ENCODE data around the gene BRAT1. TPM values are rescaled to one million over a fixed set of nuclear protein-coding genes. Genes with fewer than 3 reads are reported as not detected.
"Not testable (repeated sequence)": the region's sequence is repeated elsewhere in the genome, so short reads cannot be mapped to it uniquely, and the experiment has no call there.

BRAT1 gene
- total RNA-seq, 1 donor from 2014 or later, result 42.3 TPM

GRCh38 chr7:2564970-2565540 is 9.7 kb upstream of the BRAT1 start:
- DNase-seq (ENCODE audit: extremely low read depth, low read depth, low spot score), result no peak

GRCh38 chr7:2563955-2564354 is 8.6 kb upstream of the BRAT1 start:
- not testable (repeated sequence) for DNase-seq (ENCODE audit: extremely low read depth, low read depth, low spot score)

GRCh38 chr7:2559283-2559950 is 4.1 kb upstream of the BRAT1 start:
- no peak for DNase-seq (ENCODE audit: extremely low read depth, low read depth, low spot score)

DNA sequence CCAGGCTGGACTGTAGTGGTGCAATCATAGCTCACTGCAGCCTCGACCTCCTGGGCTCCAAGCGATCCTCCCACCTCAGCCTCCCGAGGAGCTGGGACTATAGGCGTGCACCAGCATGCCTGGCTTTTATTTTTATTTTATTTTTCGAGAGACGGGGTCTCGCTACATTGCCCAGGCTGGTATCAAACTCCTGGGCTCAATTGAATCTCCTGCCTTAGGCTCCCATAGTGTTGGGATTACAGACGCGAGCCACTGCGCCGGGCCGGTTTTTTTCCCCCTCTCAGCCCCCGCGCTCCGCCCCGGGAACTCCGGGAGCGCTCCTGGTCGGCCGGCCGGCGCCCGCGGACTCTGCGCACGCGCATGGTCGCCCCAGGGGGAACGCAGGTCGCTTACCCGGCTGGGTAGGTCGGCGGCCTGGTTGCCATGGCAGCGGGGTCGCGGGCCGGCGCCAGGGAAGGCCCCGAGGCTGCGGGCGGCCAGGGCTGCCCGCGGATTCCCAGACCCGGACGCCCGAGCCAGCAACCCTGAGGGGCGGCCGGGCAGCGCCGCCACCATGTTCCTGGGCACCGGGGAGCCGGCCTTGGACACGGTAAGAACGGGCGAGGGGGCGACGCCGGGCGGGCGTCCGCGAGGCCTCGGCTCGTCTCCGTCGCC is 3.4 kb upstream of the BRAT1 start, which contains the start of gene IQCE:
Gene IQCE (plus strand): TSS at position 351 of the 654 bp plus-strand sequence. CDS start 203 bp downstream, at position 554.
- no peak for DNase-seq (ENCODE audit: extremely low read depth, low read depth, low spot score)

DNA sequence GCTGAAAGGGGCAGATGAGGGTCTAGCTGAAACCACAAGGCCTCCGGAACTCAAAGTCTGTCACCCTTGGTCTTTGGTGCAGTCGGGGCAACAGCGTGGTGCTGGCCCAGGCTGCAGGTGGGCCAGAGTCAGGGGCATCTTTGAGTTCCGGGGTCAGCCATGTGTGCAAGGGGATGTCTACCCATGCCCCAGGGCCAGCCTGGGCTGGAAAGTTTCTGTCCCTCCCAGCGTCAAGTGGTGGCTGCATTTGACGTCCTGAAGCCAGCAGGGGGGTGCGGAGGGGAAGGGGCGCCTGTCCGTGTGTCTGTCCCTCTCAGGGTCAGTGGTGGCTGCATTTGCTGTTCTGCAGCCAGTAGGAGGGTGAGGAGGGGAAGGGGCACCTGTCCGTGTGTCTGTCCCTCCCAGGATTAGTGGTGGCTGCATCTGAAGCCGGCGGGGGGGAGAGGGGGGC is 638 bp downstream of the BRAT1 start:
- DNase-seq (ENCODE audit: extremely low read depth, low read depth, low spot score), result no peak

DNA sequence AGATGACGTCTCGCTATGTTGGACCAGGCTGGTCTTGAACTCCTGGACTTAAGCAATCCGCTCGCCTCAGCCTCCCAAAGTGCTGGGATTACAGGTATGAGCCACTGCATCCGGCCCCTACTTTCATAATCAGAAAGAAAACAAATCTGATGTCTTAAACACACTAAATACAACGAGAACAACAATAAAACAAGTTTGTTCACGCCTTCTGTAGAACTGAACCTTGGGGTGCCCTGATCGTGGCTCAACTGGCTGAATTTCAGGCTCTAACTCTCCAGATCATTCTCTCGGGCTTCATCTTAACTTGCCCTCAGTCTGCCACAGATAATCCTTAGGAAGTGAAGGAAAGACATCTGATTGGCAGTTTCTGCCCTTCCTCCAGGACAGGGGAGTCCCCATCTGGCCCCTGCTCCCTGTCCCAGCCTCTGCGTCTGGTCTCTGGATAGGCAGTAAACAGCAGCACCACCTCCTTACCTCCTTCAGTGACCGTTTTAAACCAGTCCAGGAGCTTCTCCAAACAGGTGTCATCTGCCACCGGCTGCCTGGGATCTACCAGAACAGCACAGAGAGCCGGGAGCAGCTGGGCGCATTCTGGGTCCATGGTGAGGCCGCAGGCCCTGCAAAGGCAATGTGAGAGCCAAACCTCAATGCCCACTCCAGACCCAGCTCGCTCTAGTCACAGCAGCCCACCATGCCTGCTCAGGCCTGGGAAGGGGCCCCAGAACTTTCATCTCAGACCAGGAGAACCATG is 1.3 kb downstream of the BRAT1 start:
- DNase-seq (ENCODE audit: extremely low read depth, low read depth, low spot score), result no peak

DNA sequence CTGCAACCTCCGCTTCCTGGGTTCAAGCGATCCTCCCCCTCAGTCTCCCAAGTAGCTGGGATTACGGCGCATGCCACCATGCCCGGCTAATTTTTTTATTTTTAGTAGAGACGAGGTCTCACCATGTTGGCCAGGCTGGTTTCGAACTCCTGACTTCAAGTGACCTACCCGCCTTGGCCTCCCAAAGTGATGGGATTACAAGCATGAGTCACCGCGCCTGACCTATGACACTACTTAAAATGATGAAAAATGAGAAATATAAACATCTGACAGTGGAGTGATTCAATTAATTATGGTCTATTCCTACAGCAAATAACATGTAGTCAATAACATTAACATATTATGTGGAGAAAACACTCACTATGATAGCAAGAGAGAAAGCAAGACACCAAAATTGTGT is 2.2 kb downstream of the BRAT1 start:
- no peak for DNase-seq (ENCODE audit: extremely low read depth, low read depth, low spot score)

DNA sequence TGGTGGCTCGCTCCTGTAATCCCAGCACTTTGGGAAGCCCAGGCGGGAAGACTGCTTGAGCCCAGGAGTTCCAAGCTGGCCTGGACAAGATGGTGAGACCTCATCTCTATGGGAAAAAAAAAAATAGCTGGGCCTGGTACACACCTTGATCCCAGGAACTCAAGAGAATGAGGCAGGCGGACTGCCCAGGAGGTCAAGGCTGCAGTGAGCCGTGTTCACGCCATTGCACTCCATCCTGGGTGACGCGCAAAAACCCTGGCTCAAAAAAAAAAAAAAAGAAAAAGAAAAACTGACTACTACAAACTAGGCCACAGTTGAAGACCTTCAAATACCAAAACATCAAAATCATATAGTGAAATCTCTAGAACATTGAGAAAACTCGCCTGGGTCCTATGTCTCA is 3.9 kb downstream of the BRAT1 start:
- no peak for DNase-seq (ENCODE audit: extremely low read depth, low read depth, low spot score)

DNA sequence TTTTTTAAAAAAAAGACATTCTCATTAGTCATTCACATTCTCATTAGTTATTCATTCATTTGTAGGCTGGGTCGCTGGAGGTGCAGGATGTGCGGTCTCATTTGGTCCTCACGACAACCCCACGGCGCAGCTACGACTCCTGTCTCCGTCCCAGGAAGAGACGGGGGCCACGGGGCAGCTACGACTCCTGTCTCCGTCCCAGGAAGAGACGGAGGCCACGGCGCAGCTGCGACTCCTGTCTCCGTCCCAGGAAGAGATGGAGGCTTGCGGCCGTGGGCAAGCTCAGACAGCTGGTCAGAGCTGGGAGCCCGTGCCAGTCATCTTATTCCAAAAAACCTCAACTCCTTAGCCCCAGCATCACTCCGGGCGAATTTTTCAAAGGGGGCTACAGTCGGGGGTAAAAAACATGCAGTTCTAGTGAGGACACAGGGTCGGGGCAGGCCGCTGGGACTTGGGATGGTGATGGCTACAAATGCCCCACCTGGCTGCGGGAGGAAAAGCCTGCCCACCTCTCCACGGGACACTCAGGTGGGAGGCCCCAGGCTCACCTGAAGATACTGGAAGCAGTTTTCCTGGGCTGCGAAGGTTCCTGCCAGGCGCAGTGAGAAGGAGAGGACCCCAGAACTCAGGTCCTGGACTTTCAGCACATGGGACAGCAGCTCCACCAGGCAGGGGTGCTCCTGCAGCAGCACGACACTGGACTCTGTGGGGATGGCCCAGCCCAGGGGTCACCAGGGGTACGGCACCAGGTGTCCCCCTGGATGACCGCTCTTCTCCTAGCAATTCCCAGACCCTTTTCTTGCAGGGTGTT is 8.3 kb downstream of the BRAT1 start:
- DNase-seq (ENCODE audit: extremely low read depth, low read depth, low spot score), result no peak

- no peak for DNase-seq (ENCODE audit: extremely low read depth, low read depth, low spot score)
Observed at GRCh38 chr7:2545746-2546425, 9.4 kb downstream of the BRAT1 start.

DNA sequence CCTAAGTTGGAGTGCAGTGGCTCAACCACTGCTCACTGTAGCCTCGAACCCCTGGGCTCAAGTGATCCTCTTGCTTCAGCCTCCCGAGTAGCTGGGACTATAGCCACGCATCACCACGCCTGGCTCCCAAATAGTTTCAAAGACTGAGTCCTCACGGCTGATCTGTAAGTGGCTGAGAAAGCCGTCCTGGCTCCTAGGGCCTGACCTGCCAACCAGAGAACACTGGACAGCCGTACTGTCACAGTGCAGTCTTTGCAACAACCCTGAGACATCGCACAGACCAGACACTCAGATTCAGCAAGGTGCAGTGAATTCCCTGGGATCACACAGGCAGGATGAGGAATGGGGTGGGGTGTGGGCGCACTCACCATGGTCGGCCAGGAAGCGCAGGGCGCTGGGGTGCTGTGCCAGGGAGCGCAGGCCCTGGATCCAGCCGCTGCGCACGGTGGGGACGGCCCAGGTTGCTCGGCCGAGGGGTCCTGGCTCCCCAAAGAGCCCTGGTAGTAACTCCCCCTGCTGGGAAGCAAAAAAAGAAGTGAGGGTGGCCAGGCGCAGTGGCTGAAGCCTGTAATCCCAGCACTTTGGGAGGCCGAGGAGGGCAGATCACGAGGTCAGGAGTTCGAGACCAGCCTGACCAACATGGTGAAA is 10.7 kb downstream of the BRAT1 start:
- no peak for DNase-seq (ENCODE audit: extremely low read depth, low read depth, low spot score)

DNA sequence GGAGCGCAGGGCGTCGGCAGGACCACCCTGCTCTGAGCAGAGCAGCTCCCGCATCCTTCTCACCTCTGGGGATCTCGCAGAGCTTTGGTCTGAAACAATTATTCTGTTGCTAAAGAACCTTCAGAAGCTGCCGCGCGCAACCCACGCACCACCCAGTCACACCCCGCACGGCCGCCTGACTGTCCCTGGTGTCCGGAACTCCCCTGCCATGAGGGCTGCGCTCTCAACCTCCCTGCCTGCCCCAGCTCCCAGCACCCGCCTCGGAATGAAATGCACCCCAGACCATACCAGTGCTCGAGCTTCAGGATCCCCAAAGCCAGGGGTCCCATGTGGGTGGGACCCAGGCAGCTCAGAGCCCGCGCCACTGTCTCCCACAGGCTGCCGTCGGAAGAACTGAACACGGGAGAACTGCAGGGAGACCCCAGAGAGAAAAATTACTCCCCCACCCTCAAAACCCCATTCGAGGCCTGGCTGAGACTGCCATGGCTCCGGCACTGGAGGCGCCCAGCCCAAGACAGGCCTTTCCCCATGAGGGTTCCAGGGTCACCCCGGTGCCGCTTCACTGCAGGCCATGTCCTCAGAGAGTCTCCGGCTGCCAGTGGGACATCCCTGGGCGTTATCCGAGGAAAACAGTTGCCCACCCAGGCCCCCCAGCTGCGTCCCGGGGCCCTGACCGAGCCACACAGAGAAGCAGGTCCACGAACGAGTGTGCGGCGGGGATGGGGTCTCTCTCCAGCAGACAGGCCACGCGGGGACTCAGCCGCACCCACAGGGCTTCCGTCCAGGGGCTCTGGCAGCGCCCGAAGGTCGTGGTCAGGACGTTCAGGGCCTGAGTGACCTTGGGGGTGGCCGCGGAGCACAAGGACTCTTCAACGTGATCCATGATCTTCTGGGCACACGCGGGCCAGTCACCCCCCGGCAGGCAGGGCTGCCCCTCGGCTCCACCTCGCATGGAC is 12.1 kb downstream of the BRAT1 start:
- DNase-seq (ENCODE audit: extremely low read depth, low read depth, low spot score), result no peak

GRCh38 chr7:2542011-2542915 is 13.1 kb downstream of the BRAT1 start:
- DNase-seq (ENCODE audit: extremely low read depth, low read depth, low spot score), result no peak

- DNase-seq (ENCODE audit: extremely low read depth, low read depth, low spot score), result no peak
Observed at GRCh38 chr7:2541291-2542010, 13.9 kb downstream of the BRAT1 start.

GRCh38 chr7:2540641-2541051 is 14.7 kb downstream of the BRAT1 start:
- no peak for DNase-seq (ENCODE audit: extremely low read depth, low read depth, low spot score)

GRCh38 chr7:2540133-2540532 is 15.2 kb downstream of the BRAT1 start:
- DNase-seq (ENCODE audit: extremely low read depth, low read depth, low spot score), result no peak

Measured in glomerular endothelial cell (primary cell).